Stimulated activated CD8-positive, alpha-beta memory T cell treated with anti-CD3 and anti-CD28 coated beads, Interleukin-7, amount 100 ng/mL, for 1 hour (primary cell): ENCODE results near the gene GUCA2B.
A peak's percentile ranks its signal among the peaks of the same experiment; 100 is the strongest.

Source experiments
- DNase-seq, 2 donors: peaks; one replicate each; pipeline ENCODE4 v3.0.0-alpha.2; 2020; ENCODE audit warnings: low read depth in 2 of 2

The GUCA2B gene

DNA sequence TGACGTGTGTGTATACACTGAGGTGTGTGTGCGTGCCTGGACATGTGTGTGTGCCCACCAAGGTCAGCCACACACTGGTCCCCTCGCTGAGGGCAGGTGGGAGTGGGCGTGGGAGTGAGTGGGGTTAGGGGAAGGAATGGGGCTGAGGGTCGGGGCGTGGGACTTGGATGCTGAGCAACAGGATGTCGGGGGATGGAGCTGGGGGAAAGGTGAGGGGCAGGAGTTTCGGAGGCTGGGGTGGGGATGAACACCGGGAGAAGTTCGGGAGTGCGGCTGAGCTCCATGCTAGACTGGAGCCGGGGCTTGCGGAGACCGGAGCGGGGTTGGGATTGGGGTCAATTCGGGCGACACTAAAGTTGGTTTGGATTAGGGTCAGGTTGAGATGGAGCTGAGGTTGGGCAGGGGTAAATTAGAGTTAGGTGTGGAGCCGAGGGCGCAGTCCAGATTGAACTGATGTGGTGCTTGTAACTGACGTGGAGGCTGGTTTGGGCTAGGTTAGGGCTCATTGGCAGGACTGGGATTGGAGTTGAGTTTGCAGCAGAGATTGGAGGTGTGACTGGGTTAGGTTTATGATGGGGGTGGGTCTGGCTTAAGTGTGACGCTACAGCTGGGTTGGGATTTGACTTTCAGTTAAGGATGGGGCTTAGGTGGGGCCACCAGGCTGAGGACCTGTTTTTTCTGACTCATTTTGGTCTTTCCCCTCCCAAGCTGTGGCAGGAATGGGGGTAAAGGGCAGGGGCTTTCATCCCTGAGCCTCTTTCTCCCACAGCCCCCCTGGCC is 14.6 kb downstream of the GUCA2B start:
- DNase-seq = no peak

DNA sequence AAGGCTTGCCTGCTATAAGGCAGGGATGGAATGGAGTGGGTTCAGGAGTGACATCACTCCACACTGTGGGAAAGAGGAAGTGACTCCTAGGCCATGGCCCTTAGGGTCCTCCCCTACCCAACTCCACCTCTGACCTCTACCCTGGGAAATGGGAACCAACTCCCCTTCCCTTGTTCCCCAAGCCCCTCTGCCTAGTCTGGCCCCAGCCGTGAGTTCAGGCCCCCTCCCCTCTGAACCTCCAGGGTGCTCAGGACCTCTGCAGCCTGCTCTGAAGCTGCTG is 15.1 kb downstream of the GUCA2B start:
- no peak for DNase-seq

DNA sequence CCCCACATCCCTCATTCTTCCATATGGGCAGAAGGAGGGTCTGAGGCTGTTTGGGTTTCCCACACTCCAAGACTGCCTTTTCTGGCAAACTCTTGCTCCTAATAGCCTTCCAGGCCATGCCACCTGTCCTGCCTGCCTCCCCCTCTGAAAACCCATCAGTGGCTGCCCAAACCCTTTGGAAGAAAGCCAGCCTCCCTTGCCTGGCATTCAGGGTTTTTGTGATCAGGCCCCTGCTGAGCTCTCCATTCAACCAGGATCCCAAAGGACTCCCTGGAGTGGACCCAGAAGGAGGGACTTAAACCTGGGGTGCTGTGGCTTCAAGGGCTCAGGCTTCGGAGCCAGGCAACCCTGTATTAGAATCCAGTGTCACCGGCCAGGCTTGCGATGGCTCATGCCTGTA is 15.6 kb downstream of the GUCA2B start:
- DNase-seq = no peak

DNA sequence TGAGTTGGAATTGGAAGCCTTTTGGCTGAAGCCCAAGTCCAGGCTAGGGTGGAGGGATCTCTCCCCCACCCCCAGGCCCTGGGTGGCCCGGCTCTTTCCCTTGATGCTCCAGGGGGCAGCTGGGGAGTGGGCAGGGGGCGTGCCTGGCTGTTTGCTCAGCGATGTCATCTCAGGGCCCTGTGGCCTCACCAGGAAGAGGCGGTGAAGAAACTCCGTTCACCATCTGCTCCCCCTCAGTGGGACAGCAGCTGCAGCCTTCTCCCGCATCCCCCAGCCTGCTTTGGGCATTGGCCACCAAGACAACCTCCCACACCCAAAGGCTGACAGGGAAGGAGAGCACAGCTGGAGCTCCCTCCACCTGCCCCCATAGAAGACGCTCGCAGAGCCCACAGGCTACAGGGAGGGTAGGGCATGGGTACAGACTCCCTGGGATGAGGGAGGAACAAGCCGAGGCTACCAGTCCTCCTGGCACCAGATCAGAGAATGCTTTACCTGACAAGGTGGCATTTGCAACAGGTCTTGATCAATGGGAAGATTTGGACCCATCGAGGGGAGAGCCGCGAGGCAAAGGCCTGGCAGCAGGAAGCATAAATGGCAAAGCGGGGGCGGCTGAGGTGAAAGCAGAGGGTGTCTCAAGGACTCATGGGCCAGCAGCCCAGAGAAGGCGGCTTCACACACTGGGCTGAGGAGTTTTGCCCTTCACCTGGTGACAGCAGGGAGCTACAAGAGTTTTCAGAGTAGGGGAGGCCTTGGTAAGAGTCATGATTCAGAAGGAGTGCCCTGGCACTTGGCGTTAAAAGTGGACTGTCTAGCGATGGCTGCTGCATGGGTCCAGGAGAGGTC is 17.8 kb downstream of the GUCA2B start:
- DNase-seq = no peak

DNA sequence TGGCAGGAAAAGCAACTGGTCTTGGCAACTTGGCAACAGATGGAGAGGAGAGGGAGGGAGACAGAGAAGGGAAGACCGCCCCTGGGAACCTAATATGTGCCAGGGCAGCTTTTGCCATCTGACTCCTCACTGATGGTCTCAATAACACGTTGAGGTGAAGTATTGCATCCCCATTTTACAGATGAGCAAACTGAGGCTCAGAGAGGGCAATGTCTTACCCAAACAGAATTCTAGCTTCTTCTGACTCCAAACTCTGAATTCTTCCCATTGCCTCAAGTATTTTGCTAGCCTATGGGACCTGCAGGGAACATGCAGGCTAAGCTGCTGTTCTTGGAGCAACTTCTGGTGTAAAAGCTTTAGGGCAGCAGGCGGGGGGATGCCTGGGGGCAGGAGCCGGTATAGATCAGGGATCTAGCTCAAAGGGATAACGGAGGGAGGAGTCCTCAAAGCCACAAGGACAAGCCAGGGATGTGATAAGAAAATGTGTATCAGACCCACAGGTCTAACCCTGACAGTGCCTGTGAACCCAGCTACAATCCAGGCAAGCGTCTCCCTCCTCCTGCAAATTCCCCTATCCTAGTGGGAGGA is 18.6 kb downstream of the GUCA2B start:
- no peak for DNase-seq

DNA sequence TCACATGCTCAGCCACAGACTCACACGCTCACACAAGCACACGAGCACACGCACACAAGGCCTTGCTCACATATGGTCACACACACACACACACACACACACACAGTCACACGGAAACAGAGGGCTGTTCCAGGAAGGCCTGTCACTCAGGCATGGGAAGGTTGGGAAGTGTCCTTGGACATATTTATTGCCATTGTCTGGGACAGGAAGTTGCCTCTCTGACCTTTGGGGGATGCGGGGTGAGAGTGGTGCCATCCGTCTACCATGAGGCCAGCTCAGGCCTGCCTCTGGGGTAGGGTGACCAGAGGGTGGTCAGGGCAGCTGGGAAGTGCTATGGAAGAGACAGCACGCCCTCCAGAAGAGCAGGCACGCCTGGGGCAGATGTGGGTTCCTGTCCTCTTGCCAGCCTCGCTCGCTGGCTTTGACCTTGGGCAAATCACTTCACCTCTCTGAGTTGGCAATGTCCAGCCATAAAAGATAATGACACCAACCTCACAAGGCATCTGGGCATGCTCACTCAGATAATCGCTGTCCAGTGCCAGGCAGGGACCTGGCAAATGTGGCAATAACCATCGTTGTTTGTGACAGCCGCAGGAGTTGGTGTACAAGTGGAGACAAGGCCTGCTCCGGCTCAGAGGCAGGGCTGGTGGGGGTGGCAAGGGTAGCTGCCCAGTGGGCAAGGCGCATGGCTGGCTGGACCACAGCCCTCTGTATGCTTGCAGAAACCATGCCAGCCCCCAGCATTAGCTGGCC is 19.3 kb downstream of the GUCA2B start:
- DNase-seq = no peak

DNA sequence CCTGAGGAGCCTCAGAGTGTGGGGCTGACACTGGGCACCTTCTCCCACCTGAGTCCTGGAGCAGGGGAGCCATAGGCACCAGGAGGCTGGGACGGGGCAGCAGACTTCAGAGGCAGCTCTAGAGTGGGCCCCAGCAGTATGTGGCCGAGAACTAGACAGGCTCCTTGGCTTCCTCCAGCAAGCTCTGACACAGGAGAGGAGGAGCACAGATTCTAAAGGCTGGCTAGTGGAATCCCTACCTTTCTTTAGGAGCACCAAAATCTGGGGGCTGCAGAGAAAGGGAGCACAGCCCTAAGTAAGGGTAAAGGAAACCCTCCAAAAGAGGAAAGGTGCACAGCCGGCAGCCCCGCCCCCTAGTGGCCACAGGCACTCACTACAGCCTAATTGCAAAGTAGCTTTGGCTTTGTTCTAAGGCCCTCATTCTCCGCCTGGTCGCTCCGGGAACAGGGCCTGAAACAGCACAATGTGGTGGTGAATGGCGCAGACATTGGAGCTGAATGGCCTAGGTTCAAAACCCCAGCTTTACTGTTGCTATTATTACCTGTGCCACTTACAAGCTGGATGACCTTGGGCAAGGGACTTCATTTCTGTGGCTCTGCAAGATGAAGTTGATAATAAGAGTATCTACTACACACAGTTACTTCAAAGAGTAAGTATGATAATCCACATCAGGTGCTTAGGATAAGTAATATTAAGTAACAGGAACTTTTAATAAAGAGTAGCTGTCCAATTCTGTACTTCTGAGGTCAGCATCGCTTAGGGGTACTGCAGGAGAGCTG is 20.1 kb downstream of the GUCA2B start:
- DNase-seq = peak; percentile 22 to 54

DNA sequence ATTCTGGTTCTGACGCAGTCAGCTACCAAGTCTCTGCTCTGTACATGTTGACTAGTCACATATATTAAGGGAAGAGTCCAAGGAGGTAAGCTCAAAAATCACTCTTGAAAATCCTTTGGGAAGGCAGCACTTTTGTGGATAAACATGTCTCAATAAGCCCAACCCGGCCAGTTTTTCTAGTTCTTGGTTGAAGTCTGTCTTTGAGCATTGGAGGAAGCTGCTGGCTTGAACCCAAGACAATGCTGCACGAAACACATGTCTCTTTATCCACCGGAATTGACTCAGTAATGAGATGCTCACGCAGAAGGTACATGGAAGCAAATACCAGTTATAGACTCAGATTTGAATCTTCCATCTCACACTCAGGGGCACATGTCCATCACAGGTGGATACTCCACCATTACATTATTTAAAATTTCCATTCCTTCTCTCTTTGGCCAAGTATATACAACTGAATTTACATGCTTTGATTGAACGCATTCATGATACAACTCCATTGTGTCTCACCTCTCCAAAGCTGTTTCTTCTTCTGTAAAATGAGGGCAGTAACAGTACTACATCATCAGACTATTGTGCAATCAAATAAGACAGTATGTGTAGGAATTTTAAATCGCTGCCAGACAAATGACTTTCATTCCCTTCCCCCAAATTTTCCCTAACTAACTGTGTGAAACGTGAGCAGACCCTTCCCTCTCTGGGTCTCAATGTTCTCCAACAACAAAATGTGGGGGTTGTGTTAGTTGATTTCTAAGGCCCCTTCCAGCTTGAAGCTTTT is 20.9 kb downstream of the GUCA2B start:
- no peak for DNase-seq

DNA sequence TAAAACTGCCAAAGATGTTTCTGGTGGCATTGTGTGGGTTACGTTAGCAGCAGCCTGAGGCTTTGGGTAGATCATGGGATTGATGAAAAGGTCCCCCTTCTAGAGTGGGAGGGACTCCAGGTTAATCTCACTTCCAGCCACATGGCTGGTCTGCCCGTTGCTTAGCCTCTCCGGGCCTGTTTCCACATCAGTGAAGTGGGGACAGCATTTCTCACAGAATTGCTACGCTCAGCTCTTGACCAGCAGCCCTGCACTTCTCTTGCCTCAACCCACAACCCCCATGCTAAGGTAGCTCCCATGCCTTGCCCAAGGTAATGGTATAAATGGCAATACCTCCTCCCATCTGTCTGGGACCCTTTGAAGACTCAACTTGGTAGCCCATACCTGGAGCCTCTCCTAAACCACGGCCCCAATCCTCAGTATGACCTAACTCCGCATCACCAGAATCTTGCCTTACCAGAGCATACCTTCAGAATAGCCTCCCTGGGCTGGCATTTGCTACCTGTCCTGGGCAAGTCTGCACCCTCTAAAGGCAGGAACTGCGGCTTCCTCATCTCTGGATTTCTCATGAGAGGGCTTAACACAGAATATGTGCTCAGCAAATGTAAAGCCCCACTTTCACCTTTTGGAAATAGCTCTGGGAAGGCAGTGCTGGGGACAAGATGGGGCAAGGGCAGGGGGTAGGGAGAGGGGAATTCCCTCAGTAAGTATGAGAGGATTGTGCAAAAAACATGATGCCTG is 22.3 kb downstream of the GUCA2B start:
- no peak for DNase-seq

DNA sequence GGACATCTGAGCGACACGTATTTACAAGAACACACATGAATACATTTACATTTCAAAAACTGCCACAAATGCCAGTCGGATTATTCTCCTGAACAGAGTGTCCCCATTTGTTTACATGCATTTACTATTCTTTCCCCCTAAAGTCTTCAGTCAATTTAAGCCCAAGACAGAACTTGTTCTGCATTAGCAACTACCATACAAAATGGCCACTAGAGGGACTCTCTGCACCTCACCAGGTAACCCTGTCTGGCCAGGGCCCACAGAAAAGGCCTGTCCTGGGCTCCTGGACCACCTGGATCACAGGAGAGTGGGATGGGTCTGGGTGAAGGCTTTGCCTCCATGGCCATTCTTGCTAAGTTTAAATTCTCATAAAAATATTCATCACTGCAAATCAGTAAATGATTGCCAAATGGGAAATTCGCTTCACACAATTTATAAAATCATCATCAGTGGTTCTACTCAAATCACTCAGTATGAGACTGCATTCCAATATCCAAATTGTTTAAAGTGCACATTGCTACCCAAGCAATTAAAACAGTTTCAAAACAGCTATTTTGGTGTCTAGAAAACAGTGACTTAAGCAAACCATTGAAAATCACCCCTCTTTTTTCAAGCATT is 23.8 kb downstream of the GUCA2B start:
- DNase-seq = no peak

DNA sequence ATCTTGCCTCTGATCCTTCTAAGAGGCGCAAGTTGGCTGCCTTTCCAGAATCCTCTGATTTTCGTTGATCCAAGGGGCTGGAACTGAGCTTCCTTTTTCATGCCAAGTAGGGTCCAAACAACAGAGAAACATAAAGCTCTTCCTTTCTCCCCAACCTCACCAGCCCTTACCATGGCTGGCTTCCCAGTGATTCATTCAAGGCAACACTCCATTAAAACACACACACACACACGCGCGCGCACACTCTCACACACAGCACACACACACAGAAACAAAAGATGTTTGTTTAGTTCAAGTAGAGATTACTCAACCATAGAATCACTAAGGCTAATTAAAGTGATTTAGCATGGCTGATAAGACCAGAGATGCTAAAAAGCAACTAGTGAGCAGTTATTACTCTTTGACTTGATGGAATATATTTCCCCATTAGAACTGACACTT is 24.4 kb downstream of the GUCA2B start:
- DNase-seq = no peak

DNA sequence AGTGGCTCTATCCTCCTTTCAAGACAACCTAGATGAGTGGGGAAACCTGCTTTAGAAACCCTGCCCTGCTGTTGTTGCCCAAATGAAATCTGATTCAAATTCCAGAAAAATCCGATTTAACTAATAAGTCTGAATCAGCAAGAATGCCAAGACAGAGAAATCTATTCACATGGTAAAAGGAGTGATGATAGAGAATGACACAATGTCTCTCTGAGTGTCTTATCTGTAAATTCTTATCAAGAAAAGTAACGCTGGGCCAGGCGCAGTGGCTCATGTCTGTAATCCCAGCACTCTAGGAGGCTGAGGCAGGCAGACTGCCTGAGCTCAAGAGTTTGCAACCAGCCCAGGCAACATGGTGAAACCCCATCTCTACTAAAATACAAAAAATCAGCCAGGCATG is 25.0 kb downstream of the GUCA2B start:
- DNase-seq = no peak

DNA sequence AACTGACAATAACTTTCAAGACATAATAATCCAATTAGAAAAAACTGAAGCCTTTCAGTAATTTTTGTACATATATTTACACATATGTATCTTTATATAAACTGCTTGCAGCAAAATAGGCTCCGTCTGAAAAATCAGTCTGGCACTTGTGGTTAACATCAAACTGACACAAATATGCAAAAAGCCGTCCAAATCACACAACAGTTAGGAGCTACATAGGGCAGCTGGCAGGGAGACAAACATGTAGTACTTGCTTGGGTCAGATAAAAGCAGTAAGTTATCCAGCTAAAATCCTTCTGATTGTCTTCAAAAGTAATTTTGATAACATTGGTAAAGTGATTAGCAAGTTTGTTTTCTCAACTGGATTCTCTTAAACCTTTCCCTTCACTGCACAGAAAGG is 26.1 kb downstream of the GUCA2B start:
- DNase-seq = no peak

DNA sequence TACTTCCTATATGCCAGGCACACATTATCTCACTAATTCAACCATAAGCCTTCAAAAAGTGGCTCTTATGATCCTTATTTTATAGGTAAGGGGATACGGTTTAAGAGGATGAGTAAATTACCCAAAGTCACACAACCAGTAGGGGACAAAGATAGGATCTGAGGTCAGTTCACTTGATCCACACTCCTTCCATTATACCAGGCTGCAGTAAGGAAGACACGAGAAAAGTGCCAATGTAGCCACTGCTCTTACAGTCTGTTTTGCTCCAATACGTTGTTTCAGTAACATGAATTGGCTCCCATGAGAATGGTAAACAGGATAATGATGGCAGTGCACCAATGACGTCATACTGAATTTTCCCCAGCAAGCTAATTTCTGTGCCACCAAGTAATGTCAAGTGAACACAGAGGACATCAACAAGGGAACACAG is 26.7 kb downstream of the GUCA2B start:
- DNase-seq = no peak

DNA sequence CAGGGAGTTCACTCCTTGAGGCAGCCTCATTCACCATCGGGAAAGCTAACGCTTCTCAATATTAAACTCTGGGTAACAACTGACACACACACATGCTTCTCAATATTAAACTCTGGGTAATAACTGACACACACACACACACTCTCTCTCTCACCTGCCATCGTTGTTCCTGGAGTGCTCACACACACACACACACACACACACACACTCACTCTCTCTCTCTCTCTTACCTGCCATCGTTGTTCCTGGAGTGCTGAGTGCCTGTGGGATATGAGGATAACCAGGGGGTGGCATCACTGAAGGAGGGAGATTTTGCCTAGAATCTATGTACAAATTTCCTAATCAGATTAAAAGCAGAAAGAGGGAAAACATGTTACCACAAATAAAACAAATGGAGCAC is 28.5 kb downstream of the GUCA2B start:
- no peak for DNase-seq

DNA sequence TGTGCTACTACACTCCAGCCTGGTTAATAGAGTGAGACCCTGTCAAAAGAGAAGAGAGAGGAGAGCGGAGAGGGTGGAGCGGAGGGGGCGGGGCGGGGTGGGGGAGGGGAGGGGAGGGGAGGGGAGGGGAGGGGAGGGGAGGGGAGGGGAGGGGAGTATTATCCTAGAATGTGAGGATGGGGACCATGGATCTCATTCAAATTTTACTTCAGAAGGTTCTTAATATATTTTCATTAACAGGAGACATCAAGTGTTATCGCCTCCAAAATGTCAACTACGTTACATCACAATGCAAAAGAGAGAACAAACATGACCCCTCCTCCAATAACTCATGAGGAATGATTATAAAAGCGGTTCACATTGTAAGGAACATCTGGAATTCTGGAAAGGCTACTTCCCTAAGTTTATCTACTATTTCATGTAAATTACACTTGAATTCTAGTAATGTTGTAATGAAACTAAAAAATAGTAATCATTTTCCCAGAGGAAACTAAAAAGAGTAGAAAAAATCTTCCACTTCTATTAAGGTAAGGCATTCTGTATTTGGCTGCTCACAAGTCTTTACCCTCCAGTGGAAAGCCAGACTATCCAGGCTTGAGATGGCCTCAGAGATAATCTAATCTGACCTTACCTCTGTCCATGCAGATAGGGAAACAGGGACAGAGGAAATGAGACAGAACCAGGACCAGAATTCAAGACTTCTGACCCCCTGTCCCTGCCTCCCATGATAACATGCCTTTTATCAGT is 30.2 kb downstream of the GUCA2B start:
- no peak for DNase-seq

DNA sequence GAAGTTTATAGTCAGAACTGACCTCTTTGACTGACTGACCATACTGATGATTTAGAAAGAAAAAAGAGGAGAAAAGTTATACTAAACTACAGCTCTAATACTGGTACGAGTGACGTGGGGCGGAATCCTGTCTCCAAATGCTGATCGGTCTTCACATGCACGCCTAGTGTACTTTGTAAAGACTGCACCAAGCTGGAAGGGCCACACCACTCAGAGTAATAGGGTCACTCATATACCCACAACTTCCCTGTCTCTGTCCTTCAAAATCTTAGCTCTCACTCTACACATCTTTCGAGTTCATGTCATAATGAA is 30.7 kb downstream of the GUCA2B start:
- DNase-seq = no peak

DNA sequence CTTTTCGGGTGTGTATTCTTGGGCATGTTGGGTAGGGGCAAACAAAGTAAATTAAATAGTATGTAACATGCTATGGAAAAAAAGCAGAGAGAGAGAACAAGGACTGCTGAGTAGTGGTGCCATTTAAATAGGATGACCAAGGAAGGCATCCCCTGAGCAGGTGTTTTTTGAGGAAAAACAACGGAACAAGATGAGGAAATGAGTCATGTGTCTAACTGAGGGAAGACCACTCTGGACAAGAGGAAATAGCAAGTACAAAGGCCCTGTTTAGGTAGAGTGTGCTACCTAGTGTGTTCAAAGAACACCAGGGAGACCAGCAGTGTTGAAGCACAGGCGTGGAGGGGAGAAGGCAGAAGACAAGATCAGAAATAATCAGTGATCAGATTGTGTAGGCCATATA is 31.4 kb downstream of the GUCA2B start:
- no peak for DNase-seq

DNA sequence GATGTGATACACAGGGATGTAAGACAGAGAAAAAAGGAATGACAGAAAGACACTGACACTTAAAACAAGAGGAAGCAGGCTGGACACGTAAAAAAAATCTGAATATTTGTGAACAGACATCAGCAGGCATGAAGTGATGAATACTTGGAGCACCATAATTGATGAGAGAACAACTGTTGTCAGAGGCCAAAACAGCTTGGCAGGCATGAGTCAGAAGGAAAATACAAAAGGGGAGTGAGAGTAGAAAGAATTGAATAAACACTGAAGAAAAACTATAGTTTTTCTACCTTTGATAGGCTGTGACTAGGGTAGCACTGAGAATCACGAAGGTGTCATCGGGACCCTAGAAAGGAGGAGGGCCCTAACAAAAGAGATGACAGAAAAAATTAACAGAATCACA is 32.9 kb downstream of the GUCA2B start:
- no peak for DNase-seq
